ENCODE data around the gene NUP35. TPM values are rescaled to one million over a fixed set of nuclear protein-coding genes. Genes with fewer than 3 reads are reported as not detected.

Gene NUP35
- total and polyA plus RNA-seq, 3 experiments from 2014 or later, result 7.2 to 42.5 (median 38.6) TPM

- no peak for DNase-seq
- H3K27me3 Mint-ChIP-seq, result peaks cover 8 to 31% of the 10 kb centered on the region in 2 donors
- Histone ChIP-seq H3K36me3 (ENCODE audit: insufficient read depth, low read length) (peaks cover under 1% of the 10 kb centered on the region), H3K4me3 (ENCODE audit: low read length) (peak overlapping the region; percentile 100), H3K27ac (ENCODE audit: low read depth, low read length) (peak overlapping the region; percentile 84), H3K27me3 (ENCODE audit: insufficient read depth, low read length, poor library complexity, severe bottlenecking) (no peaks in the 10 kb centered on the region), H3K4me1 (ENCODE audit: insufficient read depth, low read length) (peaks cover 19% of the 10 kb centered on the region), H3K9me3 (ENCODE audit: low read length) (no peaks in the 10 kb centered on the region)
- POLR2A ChIA-PET, result interaction anchor here (0.6 kb wide), 1 partner anchor 1814 kb away, joined by 3 read pairs; no protein-coding TSS in a partner anchor
- peak overlapping the region; percentile 95 to 98 (median 98) for H3K4me3 Mint-ChIP-seq
- H3K4me1 Mint-ChIP-seq, result peaks cover 31 to 37% (median 31%) of the 10 kb centered on the region in 3 donors
- CTCF ChIA-PET, result no interaction called here
- peaks cover 0 to 17% (median 2%) of the 10 kb centered on the region in 3 donors for H3K36me3 Mint-ChIP-seq
- H3K27ac Mint-ChIP-seq, result peak overlapping the region; percentile 91 to 98 (median 98)
- no peaks in the 10 kb centered on the region for H3K9me3 Mint-ChIP-seq
Observed at GRCh38 chr2:183123117-183123958, 905 bp upstream of the NUP35 start.

GRCh38 chr2:183123959-183124221 lies 353 bp upstream of the NUP35 start:
- no peaks in the 10 kb centered on the region for H3K9me3 ChIP-seq (ENCODE audit: low read length)
- peaks cover 0 to 20% (median 4%) of the 10 kb centered on the region in 3 donors for H3K36me3 Mint-ChIP-seq
- peak overlapping the region; percentile 91 to 98 (median 98) for H3K27ac Mint-ChIP-seq
- ChIA-PET POLR2A (interaction anchor here (0.6 kb wide), 1 partner anchor 1815 kb away, joined by 3 read pairs; no protein-coding TSS in a partner anchor), CTCF (no interaction called here)
- no peaks in the 10 kb centered on the region for H3K9me3 Mint-ChIP-seq
- peaks cover 31 to 39% (median 33%) of the 10 kb centered on the region in 3 donors for H3K4me1 Mint-ChIP-seq
- H3K4me1 ChIP-seq (ENCODE audit: insufficient read depth, low read length), result peaks cover 19% of the 10 kb centered on the region
- H3K27ac ChIP-seq (ENCODE audit: low read depth, low read length), result peak overlapping the region; percentile 84
- peaks cover 6% of the 10 kb centered on the region for H3K36me3 ChIP-seq (ENCODE audit: insufficient read depth, low read length)
- no peaks in the 10 kb centered on the region for H3K27me3 ChIP-seq (ENCODE audit: insufficient read depth, low read length, poor library complexity, severe bottlenecking)
- H3K4me3 Mint-ChIP-seq, result peak overlapping the region; percentile 95 to 98 (median 98)
- H3K4me3 ChIP-seq (ENCODE audit: low read length), result peak overlapping the region; percentile 100
- DNase-seq, result no peak
- H3K27me3 Mint-ChIP-seq, result peaks cover 7 to 26% of the 10 kb centered on the region in 2 donors

DNA sequence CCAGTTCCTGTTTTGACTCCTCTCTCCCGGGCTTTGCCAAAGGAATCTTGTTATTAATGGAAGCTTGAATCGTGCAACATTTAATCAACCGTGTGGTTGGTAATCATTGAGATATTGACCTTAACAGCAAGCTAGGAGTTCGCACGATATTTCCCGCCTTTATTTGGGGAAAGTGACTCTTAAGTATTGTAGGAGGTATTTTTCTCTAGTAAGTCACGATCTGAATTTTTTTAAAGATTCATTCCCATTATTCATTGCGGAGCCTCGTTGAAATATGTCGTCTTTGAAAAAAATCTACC lies 663 bp downstream of the NUP35 start:
- peaks cover 4 to 18% of the 10 kb centered on the region in 2 donors for H3K27me3 Mint-ChIP-seq
- Histone ChIP-seq H3K4me3 (ENCODE audit: low read length) (peak overlapping the region; percentile 100), H3K9me3 (ENCODE audit: low read length) (no peaks in the 10 kb centered on the region), H3K4me1 (ENCODE audit: insufficient read depth, low read length) (peaks cover 19% of the 10 kb centered on the region), H3K27me3 (ENCODE audit: insufficient read depth, low read length, poor library complexity, severe bottlenecking) (no peaks in the 10 kb centered on the region), H3K27ac (ENCODE audit: low read depth, low read length) (peak overlapping the region; percentile 84), H3K36me3 (ENCODE audit: insufficient read depth, low read length) (peaks cover 9% of the 10 kb centered on the region)
- peak overlapping the region; percentile 95 to 98 (median 98) for H3K4me3 Mint-ChIP-seq
- H3K9me3 Mint-ChIP-seq, result no peaks in the 10 kb centered on the region
- H3K4me1 Mint-ChIP-seq, result peaks cover 35 to 44% (median 36%) of the 10 kb centered on the region in 3 donors
- ChIA-PET POLR2A (no interaction called here), CTCF (no interaction called here)
- H3K36me3 Mint-ChIP-seq, result peaks cover 0 to 30% (median 6%) of the 10 kb centered on the region in 3 donors
- peak overlapping the region; percentile 91 to 98 (median 98) for H3K27ac Mint-ChIP-seq
- DNase-seq, result no peak

GRCh38 chr2:183125659-183126341 lies 1.6 kb downstream of the NUP35 start:
- Histone ChIP-seq H3K27ac (ENCODE audit: low read depth, low read length) (peak overlapping the region; percentile 12), H3K36me3 (ENCODE audit: insufficient read depth, low read length) (peaks cover 9% of the 10 kb centered on the region), H3K9me3 (ENCODE audit: low read length) (no peaks in the 10 kb centered on the region), H3K4me1 (ENCODE audit: insufficient read depth, low read length) (peaks cover 19% of the 10 kb centered on the region), H3K4me3 (ENCODE audit: low read length) (no peak overlapping the region), H3K27me3 (ENCODE audit: insufficient read depth, low read length, poor library complexity, severe bottlenecking) (no peaks in the 10 kb centered on the region)
- Mint-ChIP-seq H3K27me3 (peaks cover 4 to 10% of the 10 kb centered on the region in 2 donors), H3K27ac (peak overlapping the region in 4 of 8 donors; percentile 74 to 98 (median 94)), H3K4me1 (peaks cover 35 to 44% (median 43%) of the 10 kb centered on the region in 3 donors), H3K9me3 (no peaks in the 10 kb centered on the region), H3K4me3 (peak overlapping the region; percentile 95 to 98 (median 98)), H3K36me3 (peaks cover 0 to 36% (median 6%) of the 10 kb centered on the region in 3 donors)
- DNase-seq, result no peak
- ChIA-PET POLR2A (no interaction called here), CTCF (no interaction called here)

DNA sequence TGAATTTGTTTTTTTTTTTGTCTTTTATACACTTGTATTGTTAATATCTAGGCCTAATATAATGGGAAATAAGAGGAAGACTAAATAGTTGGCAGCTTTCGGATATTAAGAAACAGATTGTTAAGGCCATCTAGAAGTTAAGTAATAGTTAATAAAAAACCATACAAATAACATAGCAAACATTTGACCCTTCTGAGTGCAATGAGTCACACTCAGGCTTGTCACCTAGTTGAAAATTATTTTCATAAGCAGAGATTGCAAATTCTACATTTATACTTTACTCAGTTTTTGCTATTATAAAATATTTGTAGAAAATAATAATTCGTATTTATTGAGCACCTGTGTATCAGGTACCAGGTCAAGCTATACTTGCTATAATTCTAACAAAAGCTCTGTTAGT lies 2.4 kb downstream of the NUP35 start:
- H3K4me3 Mint-ChIP-seq, result peak overlapping the region in 4 of 7 donors; percentile 55 to 98 (median 98)
- H3K36me3 Mint-ChIP-seq, result peaks cover 0 to 44% (median 9%) of the 10 kb centered on the region in 3 donors
- H3K27me3 ChIP-seq (ENCODE audit: insufficient read depth, low read length, poor library complexity, severe bottlenecking), result no peaks in the 10 kb centered on the region
- POLR2A ChIA-PET, result no interaction called here
- peaks cover 0 to 5% of the 10 kb centered on the region in 2 donors for H3K27me3 Mint-ChIP-seq
- H3K9me3 Mint-ChIP-seq, result no peaks in the 10 kb centered on the region
- peaks cover 9% of the 10 kb centered on the region for H3K36me3 ChIP-seq (ENCODE audit: insufficient read depth, low read length)
- H3K27ac Mint-ChIP-seq, result no peak overlapping the region
- peaks cover 36 to 51% (median 51%) of the 10 kb centered on the region in 3 donors for H3K4me1 Mint-ChIP-seq
- H3K4me1 ChIP-seq (ENCODE audit: insufficient read depth, low read length), result peaks cover 19% of the 10 kb centered on the region
- no peak for DNase-seq
- no peak overlapping the region for H3K27ac ChIP-seq (ENCODE audit: low read depth, low read length)
- no peaks in the 10 kb centered on the region for H3K9me3 ChIP-seq (ENCODE audit: low read length)
- CTCF ChIA-PET, result no interaction called here
- no peak overlapping the region for H3K4me3 ChIP-seq (ENCODE audit: low read length)

DNA sequence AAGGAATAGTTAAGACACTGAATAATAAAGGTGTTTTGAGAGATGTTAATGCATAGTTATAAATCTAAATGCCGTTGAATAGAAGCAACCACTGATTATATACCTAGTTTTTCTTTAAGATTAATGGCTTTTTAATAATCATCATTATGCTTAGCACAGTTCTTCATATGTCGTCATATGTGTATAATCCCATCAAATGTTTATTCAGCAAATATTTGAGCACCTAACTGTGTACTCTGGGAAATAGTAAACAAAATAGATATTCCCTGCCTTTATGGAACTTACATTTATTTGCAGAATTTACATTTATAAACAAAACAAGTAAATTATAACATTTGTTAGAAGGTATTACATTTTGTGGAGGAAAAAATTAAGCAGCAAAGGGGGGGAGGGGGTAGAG lies 9.8 kb downstream of the NUP35 start:
- no peaks in the 10 kb centered on the region for H3K27me3 Mint-ChIP-seq
- H3K4me3 Mint-ChIP-seq, result no peak overlapping the region

DNA sequence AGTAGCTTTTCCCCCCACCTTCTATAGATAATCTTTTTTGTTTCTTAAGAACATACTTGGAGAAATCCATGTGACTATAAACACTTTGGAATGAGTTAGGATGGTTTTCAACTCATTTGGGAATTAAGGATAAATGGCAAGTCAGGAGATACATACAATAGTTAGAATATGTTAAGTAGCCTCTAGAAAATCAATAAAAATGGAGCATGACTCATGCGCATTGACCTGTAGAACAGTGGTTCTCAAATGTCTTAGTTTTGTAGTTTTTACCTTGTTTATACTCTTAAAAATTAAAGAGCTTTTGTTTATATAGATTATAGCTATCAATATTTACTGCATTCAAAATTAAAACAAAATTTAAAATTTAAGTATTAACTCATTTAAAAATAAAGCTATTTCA lies 24.7 kb downstream of the NUP35 start:
- Mint-ChIP-seq H3K27ac (no peak overlapping the region), H3K4me3 (no peak overlapping the region), H3K4me1 (peaks cover 15 to 28% (median 23%) of the 10 kb centered on the region in 3 donors), H3K9me3 (peaks cover 0 to 6% (median 0%) of the 10 kb centered on the region in 5 donors), H3K36me3 (peaks cover 16 to 78% (median 23%) of the 10 kb centered on the region in 3 donors), H3K27me3 (no peaks in the 10 kb centered on the region)
- ChIA-PET CTCF (no interaction called here), POLR2A (no interaction called here)
- H3K27me3 ChIP-seq (ENCODE audit: insufficient read depth, low read length, poor library complexity, severe bottlenecking), result no peaks in the 10 kb centered on the region
- no peaks in the 10 kb centered on the region for H3K9me3 ChIP-seq (ENCODE audit: low read length)
- peaks cover 4% of the 10 kb centered on the region for H3K36me3 ChIP-seq (ENCODE audit: insufficient read depth, low read length)
- no peak for DNase-seq
- H3K27ac ChIP-seq (ENCODE audit: low read depth, low read length), result no peak overlapping the region
- no peak overlapping the region for H3K4me3 ChIP-seq (ENCODE audit: low read length)
- H3K4me1 ChIP-seq (ENCODE audit: insufficient read depth, low read length), result no peaks in the 10 kb centered on the region

More for the DNA sequence above, 9.8 kb downstream of the NUP35 start:
- no peak for DNase-seq
- H3K9me3 Mint-ChIP-seq, result no peaks in the 10 kb centered on the region
- ChIA-PET CTCF (no interaction called here), POLR2A (no interaction called here)
- H3K9me3 ChIP-seq (ENCODE audit: low read length), result no peaks in the 10 kb centered on the region
- H3K27ac Mint-ChIP-seq, result no peak overlapping the region
- no peak overlapping the region for H3K4me3 ChIP-seq (ENCODE audit: low read length)
- H3K36me3 Mint-ChIP-seq, result peaks cover 8 to 64% (median 18%) of the 10 kb centered on the region in 3 donors
- no peaks in the 10 kb centered on the region for H3K4me1 ChIP-seq (ENCODE audit: insufficient read depth, low read length)
- no peaks in the 10 kb centered on the region for H3K27me3 ChIP-seq (ENCODE audit: insufficient read depth, low read length, poor library complexity, severe bottlenecking)
- peaks cover under 1% of the 10 kb centered on the region for H3K36me3 ChIP-seq (ENCODE audit: insufficient read depth, low read length)
- no peak overlapping the region for H3K27ac ChIP-seq (ENCODE audit: low read depth, low read length)
- peaks cover 17 to 21% (median 18%) of the 10 kb centered on the region in 3 donors for H3K4me1 Mint-ChIP-seq

DNA sequence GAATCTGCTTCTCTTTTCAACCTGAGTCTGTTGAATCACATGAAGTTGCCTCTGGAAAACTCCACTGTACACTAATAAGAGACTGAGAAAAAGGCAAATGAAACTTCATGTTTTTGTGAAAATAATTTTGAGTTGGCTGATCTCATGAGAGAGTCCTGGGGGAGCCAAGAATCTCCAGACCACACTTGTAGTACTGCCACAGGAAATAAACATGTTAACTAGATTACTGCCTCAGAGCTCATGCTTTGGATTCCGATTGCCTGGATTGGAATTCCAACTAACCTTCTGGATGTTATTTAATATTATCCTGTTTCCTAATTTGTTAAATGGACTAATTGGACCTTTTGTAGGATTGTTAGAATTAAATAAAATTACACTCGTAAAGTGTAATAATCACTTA lies 25.2 kb downstream of the NUP35 start:
- Histone ChIP-seq H3K27me3 (ENCODE audit: insufficient read depth, low read length, poor library complexity, severe bottlenecking) (no peaks in the 10 kb centered on the region), H3K36me3 (ENCODE audit: insufficient read depth, low read length) (peaks cover 4% of the 10 kb centered on the region), H3K4me3 (ENCODE audit: low read length) (no peak overlapping the region), H3K9me3 (ENCODE audit: low read length) (no peaks in the 10 kb centered on the region), H3K4me1 (ENCODE audit: insufficient read depth, low read length) (no peaks in the 10 kb centered on the region), H3K27ac (ENCODE audit: low read depth, low read length) (no peak overlapping the region)
- DNase-seq, result no peak
- Mint-ChIP-seq H3K36me3 (peaks cover 10 to 78% (median 19%) of the 10 kb centered on the region in 3 donors), H3K27me3 (no peaks in the 10 kb centered on the region), H3K4me1 (peaks cover 15 to 28% (median 22%) of the 10 kb centered on the region in 3 donors), H3K9me3 (peaks cover 0 to under 1% (median 0%) of the 10 kb centered on the region in 5 donors), H3K27ac (no peak overlapping the region), H3K4me3 (no peak overlapping the region)
- CTCF ChIA-PET, result no interaction called here
- POLR2A ChIA-PET, result no interaction called here
